SK-N-SH treated with all-trans-retinoic acid at 6 μM for 48 hours (cell line): ENCODE results near the gene CD320.

ENCODE experiments used
- ARNTL ChIP-seq: fragments of 450-650 bp; formaldehyde crosslinking; IDR thresholded peaks from 2 replicates; pipeline ENCODE4 v1.5.0; 2020; ENCODE audit warnings: low read depth, mild to moderate bottlenecking, moderate library complexity, borderline replicate concordance
- BACH2 ChIP-seq: fragments of 250-450 bp; sonication (Bioruptor Pico); IDR thresholded peaks from 2 replicates; pipeline ENCODE4 v1.9.0; 2021; ENCODE audit warnings: mild to moderate bottlenecking, borderline replicate concordance
- CREB5 ChIP-seq: fragments of 250-450 bp; sonication (Bioruptor Pico); IDR thresholded peaks from 2 replicates; pipeline ENCODE4 v1.5.1; 2020; ENCODE audit warnings: low read depth, mild to moderate bottlenecking, moderate library complexity
- CSDC2 ChIP-seq: fragments of 250-450 bp; sonication (Bioruptor Pico); IDR thresholded peaks from 2 replicates; pipeline ENCODE4 v1.5.0; 2020; ENCODE audit warnings: mild to moderate bottlenecking, moderate library complexity
- ISL1 ChIP-seq: fragments of 250-450 bp; sonication (Bioruptor Pico); IDR thresholded peaks from 2 replicates; pipeline ENCODE4 v2.1.2; 2022; ENCODE audit warnings: mild to moderate bottlenecking, moderate library complexity
- PATZ1 ChIP-seq: fragments of 250-450 bp; sonication (Bioruptor Pico); IDR thresholded peaks from 2 replicates; pipeline ENCODE4 v1.8.0; 2020; ENCODE audit warnings: mild to moderate bottlenecking, moderate library complexity, borderline replicate concordance
- PPARA ChIP-seq: fragments of 250-450 bp; sonication (Bioruptor Pico); IDR thresholded peaks from 2 replicates; pipeline ENCODE4 v1.5.0; 2020; ENCODE audit warnings: mild to moderate bottlenecking, borderline replicate concordance
- RARB ChIP-seq: fragments of 250-450 bp; sonication (Bioruptor Pico); IDR thresholded peaks from 2 replicates; pipeline ENCODE4 v1.8.0; 2021; ENCODE audit warnings: mild to moderate bottlenecking, moderate library complexity
- TCF4 ChIP-seq: fragments of 250-450 bp; sonication (Bioruptor Pico); IDR thresholded peaks from 2 replicates; pipeline ENCODE4 v1.8.0; 2021; ENCODE audit warnings: mild to moderate bottlenecking, moderate library complexity, borderline replicate concordance
- ZFP30 ChIP-seq: fragments of 450-650 bp; formaldehyde crosslinking; IDR thresholded peaks from 2 replicates; pipeline ENCODE4 v1.5.0; 2022; ENCODE audit warnings: mild to moderate bottlenecking, moderate library complexity
- ZNF565 ChIP-seq: fragments of 450-650 bp; formaldehyde crosslinking; conservative IDR thresholded peaks from 2 replicates; pipeline ENCODE4 v1.5.0; 2020; ENCODE audit warnings: low read depth, mild to moderate bottlenecking, moderate library complexity
- ZNF8 ChIP-seq: fragments of 450-650 bp; formaldehyde crosslinking; IDR thresholded peaks from 2 replicates; pipeline ENCODE4 v1.5.0; 2020; ENCODE audit warnings: mild to moderate bottlenecking, moderate library complexity

- TF ChIP-seq CSDC2 (CRISPR knock-in tag), result no peak
- TF ChIP-seq ARNTL, result no peak
- no peak for TF ChIP-seq ZNF565
- no peak for TF ChIP-seq ZFP30 (CRISPR knock-in tag)
- TF ChIP-seq TCF4 (CRISPR knock-in tag), result no peak
- TF ChIP-seq PATZ1, result no peak
- TF ChIP-seq BACH2 (CRISPR knock-in tag), result no peak
- no peak for TF ChIP-seq ZNF8
- no peak for TF ChIP-seq CREB5 (CRISPR knock-in tag)
- TF ChIP-seq RARB, result no peak
- no peak for TF ChIP-seq ISL1 (CRISPR knock-in tag)
- TF ChIP-seq PPARA (CRISPR knock-in tag), result no peak
Observed at GRCh38 chr19:8321986-8322637, 14.0 kb upstream of the CD320 start.
